Stimulated activated CD4-positive, alpha-beta T cell treated with anti-CD3 and anti-CD28 coated beads, TNF-alpha, amount 100 ng/mL, for 4 hours (primary cell): ENCODE results near the gene HPS6.

Experiments used
- DNase-seq, 3 experiments: peaks; one replicate each; pipeline ENCODE4 v3.0.0-alpha.2; 2020; ENCODE audit warnings: low read depth in 3 of 3

Gene HPS6

GRCh38 chr10:102068216-102068615 lies 3.1 kb downstream of the HPS6 start:
- no peak for DNase-seq

GRCh38 chr10:102069071-102069470 lies 3.9 kb downstream of the HPS6 start:
- DNase-seq, result no peak

- peak; percentile 60 to 72 (median 61) for DNase-seq
These were observed 7.8 kb downstream of the HPS6 start for GRCh38 chr10:102072673-102073527.

- no peak for DNase-seq
These were observed 18.4 kb downstream of the HPS6 start for GRCh38 chr10:102083541-102083940.

GRCh38 chr10:102085336-102085735 lies 20.2 kb downstream of the HPS6 start:
- DNase-seq, result no peak

GRCh38 chr10:102086196-102086595 lies 21.0 kb downstream of the HPS6 start:
- DNase-seq, result no peak

GRCh38 chr10:102090772-102091171 lies 25.6 kb downstream of the HPS6 start:
- no peak for DNase-seq

GRCh38 chr10:102096449-102096848 lies 31.3 kb downstream of the HPS6 start:
- DNase-seq, result no peak

GRCh38 chr10:102101152-102101551 lies 36.0 kb downstream of the HPS6 start:
- DNase-seq, result no peak

GRCh38 chr10:102102421-102102820 lies 37.3 kb downstream of the HPS6 start:
- no peak for DNase-seq

- DNase-seq, result no peak
These were observed 41.8 kb downstream of the HPS6 start for GRCh38 chr10:102106998-102107397.

- no peak for DNase-seq
These were observed 44.3 kb downstream of the HPS6 start for GRCh38 chr10:102109166-102110116.

GRCh38 chr10:102111276-102111675 lies 46.1 kb downstream of the HPS6 start:
- no peak for DNase-seq

- DNase-seq, result no peak
These were observed 47.2 kb downstream of the HPS6 start for GRCh38 chr10:102112210-102112817.

- no peak for DNase-seq
These were observed 48.3 kb downstream of the HPS6 start for GRCh38 chr10:102113261-102113955.

GRCh38 chr10:102113956-102114857 lies 49.1 kb downstream of the HPS6 start:
- no peak for DNase-seq

GRCh38 chr10:102114861-102115618 lies 49.9 kb downstream of the HPS6 start:
- peak; percentile 74 to 76 (median 76) for DNase-seq

GRCh38 chr10:102115775-102116174 lies 50.6 kb downstream of the HPS6 start:
- no peak for DNase-seq

- no peak for DNase-seq
These were observed 51.5 kb downstream of the HPS6 start for GRCh38 chr10:102116656-102117055.
